WERI-Rb-1 (cell line): ENCODE measurements around the gene PARVB.

Experiments
- DNase-seq: peaks from one replicate; pipeline ENCODE4 v3.0.0-alpha.2; 2020
- H3K27ac ChIP-seq: fragments of 250-450 bp; sonication (Bioruptor Pico); 2 replicates; pipeline ENCODE4 v1.5.1; 2020; ENCODE audit warnings: mild to moderate bottlenecking, moderate library complexity
- H3K27me3 ChIP-seq: fragments of 250-450 bp; sonication (Bioruptor Pico); 2 replicates; pipeline ENCODE4 v1.5.1; 2021; ENCODE audit warnings: mild to moderate bottlenecking, low read depth, moderate library complexity; ENCODE audit not compliant: insufficient read depth, severe bottlenecking
- H3K36me3 ChIP-seq: fragments of 250-450 bp; sonication (Bioruptor Pico); 2 replicates; pipeline ENCODE4 v1.5.1; 2020; ENCODE audit warnings: mild to moderate bottlenecking, moderate library complexity
- H3K4me3 ChIP-seq: 2 replicates; pipeline ENCODE4 v1.5.1; 2011; ENCODE audit warnings: low read depth, mild to moderate bottlenecking, control low read depth, low read length
- H3K9me3 ChIP-seq: fragments of 250-450 bp; sonication (Bioruptor Pico); 2 replicates; pipeline ENCODE4 v1.5.1; 2021; ENCODE audit warnings: mild to moderate bottlenecking, moderate library complexity; ENCODE audit not compliant: severe bottlenecking
- CTCF ChIP-seq: IDR thresholded peaks from 2 replicates; pipeline ENCODE4 v1.5.1; 2011; ENCODE audit warnings: low read depth, mild to moderate bottlenecking, control low read depth, inconsistent platforms, low read length

Gene PARVB

GRCh38 chr22:44089717-44090570, 65.8 kb downstream of the PARVB start:
- no peaks in the 10 kb centered on the region for H3K27me3 ChIP-seq
- H3K4me3 ChIP-seq: no peak overlapping the region
- DNase-seq: no peak
- TF ChIP-seq CTCF: no peak
- H3K27ac ChIP-seq: no peak overlapping the region
- H3K36me3 ChIP-seq: no peaks in the 10 kb centered on the region
- no peaks in the 10 kb centered on the region for H3K9me3 ChIP-seq

DNA sequence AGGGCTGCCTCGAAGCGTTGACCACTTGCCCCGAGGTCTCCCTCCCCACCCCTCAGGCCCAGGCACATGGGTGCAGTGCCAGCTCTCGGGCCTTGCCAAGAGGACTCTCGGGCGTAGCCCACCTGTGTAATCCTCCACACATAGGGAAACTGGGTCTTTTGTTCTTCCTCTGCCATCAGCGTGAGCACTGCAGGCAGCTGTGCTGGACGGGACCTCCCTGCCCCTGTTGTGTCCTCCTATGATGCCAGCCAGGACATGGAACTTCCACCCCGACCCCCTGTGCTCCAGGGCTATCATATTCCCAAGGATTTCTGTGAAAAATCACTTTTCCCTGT, 66.4 kb downstream of the PARVB start:
- H3K36me3 ChIP-seq: no peaks in the 10 kb centered on the region
- no peak overlapping the region for H3K27ac ChIP-seq
- H3K9me3 ChIP-seq: no peaks in the 10 kb centered on the region
- no peak overlapping the region for H3K4me3 ChIP-seq
- no peak for TF ChIP-seq CTCF
- no peak for DNase-seq
- no peaks in the 10 kb centered on the region for H3K27me3 ChIP-seq

DNA sequence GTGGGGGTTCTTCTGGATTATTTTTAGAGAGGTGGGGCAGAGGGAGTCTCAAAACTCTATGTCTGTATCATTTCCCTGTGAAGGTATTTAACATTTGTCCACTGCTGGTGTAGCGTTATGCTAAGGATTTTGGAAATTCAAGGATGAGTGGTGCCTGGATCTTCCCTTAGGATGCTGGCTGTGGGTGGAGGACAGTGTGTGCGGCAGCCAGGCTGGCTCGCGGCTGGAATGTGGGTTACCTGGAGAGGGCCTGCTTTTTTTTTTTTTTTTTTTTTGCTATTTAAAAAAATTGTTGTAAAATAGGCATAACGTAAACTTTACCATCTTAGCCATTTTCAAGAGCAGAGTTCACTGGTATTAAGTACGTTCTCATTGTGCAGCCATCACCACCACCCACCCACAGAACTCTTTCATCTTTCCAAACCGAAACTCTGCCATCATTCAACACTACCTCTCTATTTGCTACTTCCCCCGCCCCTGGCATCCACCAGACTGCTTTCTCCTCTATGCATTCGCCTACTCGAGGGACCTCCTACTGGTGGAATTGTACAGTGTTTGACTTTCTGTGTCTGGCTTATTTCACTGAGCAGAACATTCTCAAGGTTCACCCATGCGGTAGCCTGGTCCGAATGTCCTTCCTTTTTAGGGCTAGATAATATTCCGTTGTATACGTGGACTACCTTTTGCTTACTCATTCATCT, 67.1 kb downstream of the PARVB start:
- no peak overlapping the region for H3K27ac ChIP-seq
- DNase-seq: peak; percentile 40

GRCh38 chr22:44091751-44092150, 67.6 kb downstream of the PARVB start:
- H3K36me3 ChIP-seq: no peaks in the 10 kb centered on the region
- no peaks in the 10 kb centered on the region for H3K9me3 ChIP-seq
- H3K27ac ChIP-seq: no peak overlapping the region
- DNase-seq: no peak
- no peak for TF ChIP-seq CTCF
- H3K4me3 ChIP-seq: no peak overlapping the region
- no peaks in the 10 kb centered on the region for H3K27me3 ChIP-seq

More for the DNA sequence above, 67.1 kb downstream of the PARVB start:
- no peaks in the 10 kb centered on the region for H3K36me3 ChIP-seq
- no peak overlapping the region for H3K4me3 ChIP-seq
- no peaks in the 10 kb centered on the region for H3K9me3 ChIP-seq
- no peaks in the 10 kb centered on the region for H3K27me3 ChIP-seq
- peak; percentile 49 for TF ChIP-seq CTCF

DNA sequence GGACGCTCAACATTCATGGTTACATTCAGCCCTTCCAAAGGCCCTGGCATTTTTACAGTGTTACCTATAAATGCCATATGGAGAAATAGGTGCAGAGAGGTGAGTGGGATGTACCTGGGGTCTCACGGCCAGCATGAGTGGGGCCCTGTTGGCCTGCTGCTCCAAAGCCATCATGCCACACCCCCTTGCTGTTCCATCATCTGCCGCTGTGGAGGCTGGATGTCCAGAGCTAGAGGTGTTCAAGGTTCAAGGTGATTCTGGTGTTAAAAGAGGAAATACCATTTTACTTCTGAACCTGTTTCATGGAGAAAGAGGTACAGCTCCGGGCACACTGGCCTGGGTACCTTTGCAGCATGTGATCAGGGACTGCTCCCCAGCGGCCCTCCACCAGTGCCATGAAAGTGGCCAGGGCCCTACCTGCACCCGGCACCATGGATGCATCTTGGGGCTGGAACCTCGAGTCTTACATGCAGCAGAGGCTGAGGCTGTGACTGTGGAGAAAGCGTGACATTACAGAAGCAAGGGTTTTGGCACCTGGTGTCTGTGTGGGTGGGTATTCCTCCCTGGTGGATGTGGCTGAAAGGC, 68.6 kb downstream of the PARVB start:
- TF ChIP-seq CTCF: no peak
- H3K4me3 ChIP-seq: no peak overlapping the region

More for the DNA sequence above, 68.6 kb downstream of the PARVB start:
- Histone ChIP-seq H3K9me3 (no peaks in the 10 kb centered on the region), H3K27me3 (no peaks in the 10 kb centered on the region), H3K27ac (no peak overlapping the region), H3K36me3 (no peaks in the 10 kb centered on the region)
- DNase-seq: no peak
